CD4-positive, CD25-positive, alpha-beta regulatory T cell (primary cell): ENCODE measurements around the gene BAD. TPM values are rescaled to one million over a fixed set of nuclear protein-coding genes. Genes with fewer than 3 reads are reported as not detected.
A peak's percentile ranks its signal among the peaks of the same experiment; 100 is the strongest.

ENCODE experiments used
- ATAC-seq, 2 donors: fragments of 150-1000 bp; cut with Tn5 transposase; one replicate each; pipeline ENCODE4 v1.10.0; 2021; ENCODE audit warnings: low read depth in 2 of 2, moderate number of reproducible peaks in 2 of 2, moderate library complexity in 1 of 2
- DNase-seq, 3 donors: peaks; one replicate each; pipeline versions ENCODE4 v3.0.0 to v3.0.0-alpha.2; 2012 to 2022; ENCODE audit warnings: mixed read lengths in 1 of 3
- H3K27ac ChIP-seq: one replicate; pipeline ENCODE4 v1.7.0; 2013; ENCODE audit warnings: mild to moderate bottlenecking, low read length; ENCODE audit not compliant: insufficient read depth, poor library complexity, severe bottlenecking
- H3K27me3 ChIP-seq: one replicate; pipeline ENCODE4 v1.7.0; 2013; ENCODE audit warnings: low read length; ENCODE audit not compliant: control insufficient read depth, insufficient read depth
- H3K36me3 ChIP-seq: one replicate; pipeline ENCODE4 v1.7.0; 2013; ENCODE audit warnings: mild to moderate bottlenecking, low read length, moderate library complexity; ENCODE audit not compliant: control insufficient read depth, insufficient read depth
- H3K4me1 ChIP-seq: 2 replicates; pipeline ENCODE4 v1.7.0; 2013; ENCODE audit warnings: mild to moderate bottlenecking, low read length; ENCODE audit not compliant: insufficient read depth, control insufficient read depth, poor library complexity, severe bottlenecking
- H3K4me3 ChIP-seq: one replicate; pipeline ENCODE4 v1.7.0; 2013; ENCODE audit warnings: low read depth, mild to moderate bottlenecking, low read length, moderate library complexity
- H3K9me3 ChIP-seq, 2 experiments: 1 replicate in 1 of 2; 2 replicates in 1 of 2; pipeline ENCODE4 v1.7.0; 2013; ENCODE audit warnings: low read length in 2 of 2, mild to moderate bottlenecking in 1 of 2, moderate library complexity in 1 of 2; ENCODE audit not compliant: control insufficient read depth in 2 of 2
- H3K27ac Mint-ChIP-seq, 3 donors: one replicate each; pipeline ENCODE4 v1.8.0; 2020 to 2022; ENCODE audit warnings: mild to moderate bottlenecking in 3 of 3, mixed read lengths in 3 of 3, moderate library complexity in 2 of 3
- H3K27me3 Mint-ChIP-seq: one replicate; pipeline ENCODE4 v1.8.0; 2022; ENCODE audit warnings: mild to moderate bottlenecking, mixed read lengths
- H3K36me3 Mint-ChIP-seq: one replicate; pipeline ENCODE4 v1.8.0; 2020; ENCODE audit warnings: mixed read lengths
- H3K4me1 Mint-ChIP-seq, 4 donors: one replicate each; pipeline ENCODE4 v1.8.0; 2020 to 2022; ENCODE audit warnings: mixed read lengths in 4 of 4, mild to moderate bottlenecking in 1 of 4
- H3K4me3 Mint-ChIP-seq, 4 donors: one replicate each; pipeline ENCODE4 v1.8.0; 2020 to 2022; ENCODE audit warnings: mild to moderate bottlenecking in 4 of 4, mixed read lengths in 4 of 4, moderate library complexity in 3 of 4
- H3K9me3 Mint-ChIP-seq, 7 donors: one replicate each; pipeline ENCODE4 v1.8.0; 2020 to 2022; ENCODE audit warnings: mixed read lengths in 7 of 7, mild to moderate bottlenecking in 3 of 7, moderate library complexity in 2 of 7
- polyA plus RNA-seq, 4 donors: library from polyadenylated mRNA; unstranded; fragments of 300-500 nt; fragmentation: Illumina TruSeq; gene quantifications; one replicate each; pipeline ENCODE4 v1.2.3, GENCODE V29; 2021
- total RNA-seq: library from RNA; stranded (reverse); gene quantifications from one replicate; pipeline ENCODE4 v1.2.3, GENCODE V29; 2022

BAD gene
- total and polyA plus RNA-seq, 5 donors from 2014 or later = 25.7 to 50.4 (median 43.8) TPM

- Histone ChIP-seq H3K27me3 (peaks cover 3% of the 10 kb centered on the region), H3K9me3 (no peaks in the 10 kb centered on the region), H3K36me3 (no peaks in the 10 kb centered on the region), H3K27ac (peak overlapping the region; percentile 94), H3K4me3 (peak overlapping the region; percentile 76), H3K4me1 (peaks cover 44% of the 10 kb centered on the region)
- Mint-ChIP-seq H3K4me1 (peaks cover 6 to 47% (median 21%) of the 10 kb centered on the region in 4 donors), H3K27ac (peak overlapping the region; percentile 95 to 98 (median 96)), H3K9me3 (no peaks in the 10 kb centered on the region), H3K27me3 (peaks cover 27% of the 10 kb centered on the region), H3K36me3 (no peaks in the 10 kb centered on the region), H3K4me3 (peak overlapping the region; percentile 94 to 98 (median 96))
- ATAC-seq = peak; percentile 33 to 39
- peak; percentile 81 to 94 (median 86) for DNase-seq
These were observed 20.0 kb upstream of the BAD start for GRCh38 chr11:64304316-64305072.

GRCh38 chr11:64304032-64304315 is 19.5 kb upstream of the BAD start:
- peak overlapping the region; percentile 94 for H3K27ac ChIP-seq
- H3K36me3 Mint-ChIP-seq = no peaks in the 10 kb centered on the region
- H3K36me3 ChIP-seq = no peaks in the 10 kb centered on the region
- peak overlapping the region; percentile 76 for H3K4me3 ChIP-seq
- peaks cover 49% of the 10 kb centered on the region for H3K4me1 ChIP-seq
- no peaks in the 10 kb centered on the region for H3K9me3 Mint-ChIP-seq
- ATAC-seq (no peak), DNase-seq (no peak)
- peaks cover 6 to 48% (median 22%) of the 10 kb centered on the region in 4 donors for H3K4me1 Mint-ChIP-seq
- peak overlapping the region in 2 of 3 donors; percentile 95 to 98 for H3K27ac Mint-ChIP-seq
- H3K4me3 Mint-ChIP-seq = peak overlapping the region in 3 of 4 donors; percentile 94 to 98 (median 96)
- H3K27me3 Mint-ChIP-seq = peaks cover 32% of the 10 kb centered on the region
- H3K27me3 ChIP-seq = peaks cover 3% of the 10 kb centered on the region
- H3K9me3 ChIP-seq = no peaks in the 10 kb centered on the region

GRCh38 chr11:64303109-64304031 is 18.9 kb upstream of the BAD start:
- peaks cover 50% of the 10 kb centered on the region for H3K4me1 ChIP-seq
- H3K36me3 ChIP-seq = no peaks in the 10 kb centered on the region
- H3K27ac ChIP-seq = peak overlapping the region; percentile 94
- Mint-ChIP-seq H3K9me3 (no peaks in the 10 kb centered on the region), H3K4me3 (peak overlapping the region in 3 of 4 donors; percentile 75 to 98 (median 96)), H3K27ac (peak overlapping the region in 1 of 3 donors; percentile 46), H3K27me3 (peaks cover 38% of the 10 kb centered on the region), H3K36me3 (no peaks in the 10 kb centered on the region), H3K4me1 (peaks cover 6 to 51% (median 22%) of the 10 kb centered on the region in 4 donors)
- peaks cover 3% of the 10 kb centered on the region for H3K27me3 ChIP-seq
- DNase-seq (no peak), ATAC-seq (no peak)
- no peaks in the 10 kb centered on the region for H3K9me3 ChIP-seq
- H3K4me3 ChIP-seq = no peak overlapping the region

GRCh38 chr11:64299847-64300648 is 15.6 kb upstream of the BAD start, which contains the start of gene CATSPERZ:
CATSPERZ (plus strand) TSS chr11:64300358; CDS start chr11:64300411, 53 bp downstream.
- Mint-ChIP-seq H3K9me3 (no peaks in the 10 kb centered on the region), H3K27me3 (peaks cover 71% of the 10 kb centered on the region), H3K4me3 (peak within 1 kb of the TSS; percentile 73 to 88 (median 78)), H3K4me1 (peaks cover 6 to 37% (median 18%) of the 10 kb centered on the region in 4 donors), H3K27ac (peak within 1 kb of the TSS in 1 of 3 donors; percentile 86), H3K36me3 (no peaks in the 10 kb centered on the region)
- Histone ChIP-seq H3K4me3 (peak within 1 kb of the TSS; percentile 35), H3K27ac (no peak within 1 kb of the TSS), H3K4me1 (peaks cover 37% of the 10 kb centered on the region), H3K27me3 (peaks cover 19% of the 10 kb centered on the region), H3K9me3 (no peaks in the 10 kb centered on the region), H3K36me3 (no peaks in the 10 kb centered on the region)
- ATAC-seq (no peak), DNase-seq (peak in 1 of 3 donors; percentile 38)

GRCh38 chr11:64298966-64299846 is 14.7 kb upstream of the BAD start:
- Mint-ChIP-seq H3K36me3 (no peaks in the 10 kb centered on the region), H3K4me1 (peaks cover 2 to 34% (median 15%) of the 10 kb centered on the region in 4 donors), H3K27ac (no peak overlapping the region), H3K9me3 (no peaks in the 10 kb centered on the region), H3K27me3 (peaks cover 75% of the 10 kb centered on the region), H3K4me3 (peak overlapping the region in 3 of 4 donors; percentile 70 to 75 (median 73))
- peak in 1 of 3 donors; percentile 22 for DNase-seq
- Histone ChIP-seq H3K9me3 (no peaks in the 10 kb centered on the region), H3K4me1 (peaks cover 31% of the 10 kb centered on the region), H3K4me3 (no peak overlapping the region), H3K27ac (no peak overlapping the region), H3K27me3 (peaks cover 23% of the 10 kb centered on the region), H3K36me3 (no peaks in the 10 kb centered on the region)
- no peak for ATAC-seq

GRCh38 chr11:64297699-64298358 is 13.4 kb upstream of the BAD start:
- no peaks in the 10 kb centered on the region for H3K9me3 ChIP-seq
- peak overlapping the region in 1 of 3 donors; percentile 20 for H3K27ac Mint-ChIP-seq
- H3K27me3 ChIP-seq = peaks cover 27% of the 10 kb centered on the region
- no peak overlapping the region for H3K4me3 ChIP-seq
- H3K36me3 ChIP-seq = no peaks in the 10 kb centered on the region
- H3K4me1 Mint-ChIP-seq = peaks cover 0 to 28% (median 13%) of the 10 kb centered on the region in 4 donors
- ATAC-seq (no peak), DNase-seq (no peak)
- peaks cover 85% of the 10 kb centered on the region for H3K27me3 Mint-ChIP-seq
- H3K9me3 Mint-ChIP-seq = no peaks in the 10 kb centered on the region
- peak overlapping the region in 2 of 4 donors; percentile 27 to 73 for H3K4me3 Mint-ChIP-seq
- no peaks in the 10 kb centered on the region for H3K36me3 Mint-ChIP-seq
- no peak overlapping the region for H3K27ac ChIP-seq
- H3K4me1 ChIP-seq = peaks cover 25% of the 10 kb centered on the region
